Measurements from ENCODE around the gene LRFN2.

DNA sequence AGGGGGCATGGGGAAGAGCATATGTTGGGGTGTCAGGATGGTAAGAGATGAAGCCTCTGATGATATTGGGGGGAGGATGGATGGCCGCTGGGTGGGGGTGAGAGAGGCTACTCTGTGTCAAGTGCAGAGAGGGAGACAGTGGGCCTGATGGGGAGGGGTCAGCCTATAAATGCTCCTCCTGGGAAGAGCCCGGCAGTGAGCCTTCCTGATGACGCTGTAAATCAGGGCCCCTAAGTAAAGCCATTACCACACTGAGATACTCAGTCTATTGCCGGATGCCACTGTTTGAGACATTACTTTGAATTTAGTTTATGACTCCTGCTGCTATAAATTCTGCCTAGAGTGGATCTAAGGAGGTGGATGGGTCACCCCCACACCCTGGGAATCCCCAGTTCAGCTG is 28.1 kb downstream of the LRFN2 start:
- TF ChIP-seq, protein P1, sequence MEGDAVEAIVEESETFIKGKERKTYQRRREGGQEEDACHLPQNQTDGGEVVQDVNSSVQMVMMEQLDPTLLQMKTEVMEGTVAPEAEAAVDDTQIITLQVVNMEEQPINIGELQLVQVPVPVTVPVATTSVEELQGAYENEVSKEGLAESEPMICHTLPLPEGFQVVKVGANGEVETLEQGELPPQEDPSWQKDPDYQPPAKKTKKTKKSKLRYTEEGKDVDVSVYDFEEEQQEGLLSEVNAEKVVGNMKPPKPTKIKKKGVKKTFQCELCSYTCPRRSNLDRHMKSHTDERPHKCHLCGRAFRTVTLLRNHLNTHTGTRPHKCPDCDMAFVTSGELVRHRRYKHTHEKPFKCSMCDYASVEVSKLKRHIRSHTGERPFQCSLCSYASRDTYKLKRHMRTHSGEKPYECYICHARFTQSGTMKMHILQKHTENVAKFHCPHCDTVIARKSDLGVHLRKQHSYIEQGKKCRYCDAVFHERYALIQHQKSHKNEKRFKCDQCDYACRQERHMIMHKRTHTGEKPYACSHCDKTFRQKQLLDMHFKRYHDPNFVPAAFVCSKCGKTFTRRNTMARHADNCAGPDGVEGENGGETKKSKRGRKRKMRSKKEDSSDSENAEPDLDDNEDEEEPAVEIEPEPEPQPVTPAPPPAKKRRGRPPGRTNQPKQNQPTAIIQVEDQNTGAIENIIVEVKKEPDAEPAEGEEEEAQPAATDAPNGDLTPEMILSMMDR (IDR thresholded peaks at IDR 0.05; ENCODE audit: low read depth, low read length, poor library complexity, severe bottlenecking), result no peak
- no peak for TF ChIP-seq EZH2phosphoT487 (IDR thresholded peaks at IDR 0.05; ENCODE audit: borderline replicate concordance, low read length)
